NCI-H2029 treated with DMSO at 0.1 percent for 48 hours (cell line): ENCODE results near the gene NKX6-2.
"Not testable (repeated sequence)": the region's sequence is repeated elsewhere in the genome, so short reads cannot be mapped to it uniquely, and the experiment has no call there.

Experiments used
- DNase-seq: peaks from one replicate; lab custom pipeline; 2025; lab: John Stamatoyannopoulos, UW

The NKX6-2 gene

GRCh38 chr10:132785723-132786475, at the start of gene NKX6-2:
Gene NKX6-2 (minus strand): TSS chr10:132786147. CDS start chr10:132785948, 199 bp downstream.
- DNase-seq, result no peak

GRCh38 chr10:132834891-132835847, 49.2 kb upstream of the NKX6-2 start:
- no peak for DNase-seq

GRCh38 chr10:132834311-132834761, 48.4 kb upstream of the NKX6-2 start:
- DNase-seq, result no peak

GRCh38 chr10:132833421-132834111, 47.6 kb upstream of the NKX6-2 start:
- DNase-seq, result no peak

GRCh38 chr10:132832186-132832969, 46.4 kb upstream of the NKX6-2 start:
- DNase-seq, result no peak

- DNase-seq, result no peak
These were observed 43.5 kb upstream of the NKX6-2 start for GRCh38 chr10:132829403-132829802.

GRCh38 chr10:132828681-132829080, 42.7 kb upstream of the NKX6-2 start:
- DNase-seq, result no peak

- DNase-seq, result no peak
These were observed 42.1 kb upstream of the NKX6-2 start for GRCh38 chr10:132827861-132828539.

GRCh38 chr10:132827423-132827789, 41.5 kb upstream of the NKX6-2 start:
- DNase-seq, result no peak

- DNase-seq, result no peak
These were observed 40.8 kb upstream of the NKX6-2 start for GRCh38 chr10:132826524-132827422.

- DNase-seq, result not testable (repeated sequence)
These were observed 40.0 kb upstream of the NKX6-2 start for GRCh38 chr10:132825783-132826523.

GRCh38 chr10:132820056-132820455, 34.1 kb upstream of the NKX6-2 start:
- DNase-seq, result no peak

GRCh38 chr10:132817701-132818211, 31.8 kb upstream of the NKX6-2 start:
- no peak for DNase-seq

GRCh38 chr10:132816718-132817117, 30.8 kb upstream of the NKX6-2 start:
- no peak for DNase-seq

- DNase-seq, result no peak
These were observed 29.4 kb upstream of the NKX6-2 start for GRCh38 chr10:132815168-132815857.

GRCh38 chr10:132814469-132814856, 28.5 kb upstream of the NKX6-2 start:
- DNase-seq, result no peak

GRCh38 chr10:132813560-132814468, 27.9 kb upstream of the NKX6-2 start:
- DNase-seq, result no peak
